ENCODE measurements around the gene LECT2.
A peak's percentile ranks its signal among the peaks of the same experiment; 100 is the strongest.

LECT2 gene

DNA sequence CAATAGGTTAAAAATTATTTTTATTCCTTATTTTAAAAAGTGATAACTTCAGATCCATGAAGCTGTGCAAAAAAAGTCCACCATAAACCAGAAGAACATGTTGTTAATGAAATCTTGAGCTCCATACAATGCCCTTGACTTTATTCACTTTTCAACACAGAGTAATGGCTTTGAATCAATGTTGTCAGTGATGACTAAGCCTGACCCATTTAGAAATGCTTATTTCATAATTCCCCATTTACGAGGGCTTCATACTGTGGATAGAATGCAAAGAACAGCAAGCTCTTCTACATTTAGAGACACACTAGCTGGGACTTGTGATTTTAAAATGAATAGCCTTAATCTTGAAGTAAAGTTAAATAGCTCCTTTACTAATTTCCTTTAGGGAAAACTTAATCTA lies 33.4 kb downstream of the LECT2 start:
- TF ChIP-seq, protein P1, sequence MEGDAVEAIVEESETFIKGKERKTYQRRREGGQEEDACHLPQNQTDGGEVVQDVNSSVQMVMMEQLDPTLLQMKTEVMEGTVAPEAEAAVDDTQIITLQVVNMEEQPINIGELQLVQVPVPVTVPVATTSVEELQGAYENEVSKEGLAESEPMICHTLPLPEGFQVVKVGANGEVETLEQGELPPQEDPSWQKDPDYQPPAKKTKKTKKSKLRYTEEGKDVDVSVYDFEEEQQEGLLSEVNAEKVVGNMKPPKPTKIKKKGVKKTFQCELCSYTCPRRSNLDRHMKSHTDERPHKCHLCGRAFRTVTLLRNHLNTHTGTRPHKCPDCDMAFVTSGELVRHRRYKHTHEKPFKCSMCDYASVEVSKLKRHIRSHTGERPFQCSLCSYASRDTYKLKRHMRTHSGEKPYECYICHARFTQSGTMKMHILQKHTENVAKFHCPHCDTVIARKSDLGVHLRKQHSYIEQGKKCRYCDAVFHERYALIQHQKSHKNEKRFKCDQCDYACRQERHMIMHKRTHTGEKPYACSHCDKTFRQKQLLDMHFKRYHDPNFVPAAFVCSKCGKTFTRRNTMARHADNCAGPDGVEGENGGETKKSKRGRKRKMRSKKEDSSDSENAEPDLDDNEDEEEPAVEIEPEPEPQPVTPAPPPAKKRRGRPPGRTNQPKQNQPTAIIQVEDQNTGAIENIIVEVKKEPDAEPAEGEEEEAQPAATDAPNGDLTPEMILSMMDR (conservative IDR thresholded peaks at IDR 0.05; ENCODE audit: low read length): no peak
- peak; percentile 37 for DNase-seq (ENCODE audit: low read depth)
- H3K4me3 ChIP-seq (ENCODE audit: low read length): no peak overlapping the region

DNA sequence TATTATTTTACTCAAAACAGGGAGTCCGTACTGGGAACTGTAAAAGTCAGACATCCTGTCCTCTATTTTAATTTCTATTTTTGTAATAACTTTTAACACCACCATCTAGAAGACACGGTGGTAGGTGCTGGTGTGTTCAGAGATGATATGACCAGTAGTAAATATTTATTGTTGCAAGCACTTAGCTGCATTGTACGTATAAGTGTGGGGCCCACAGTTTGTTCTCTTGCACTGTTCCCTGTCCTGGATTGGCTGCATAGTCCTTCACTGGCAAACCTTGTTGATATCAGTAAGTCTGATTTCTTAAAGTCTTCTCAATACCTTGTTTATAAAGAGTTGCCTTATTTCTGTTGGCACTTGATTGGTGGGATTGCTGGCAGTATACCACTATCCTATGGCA lies 34.6 kb downstream of the LECT2 start:
- no peak for DNase-seq (ENCODE audit: low read depth)
- TF ChIP-seq, protein P1 (conservative IDR thresholded peaks at IDR 0.05; ENCODE audit: low read length): no peak
- no peak overlapping the region for H3K4me3 ChIP-seq (ENCODE audit: low read length)

DNA sequence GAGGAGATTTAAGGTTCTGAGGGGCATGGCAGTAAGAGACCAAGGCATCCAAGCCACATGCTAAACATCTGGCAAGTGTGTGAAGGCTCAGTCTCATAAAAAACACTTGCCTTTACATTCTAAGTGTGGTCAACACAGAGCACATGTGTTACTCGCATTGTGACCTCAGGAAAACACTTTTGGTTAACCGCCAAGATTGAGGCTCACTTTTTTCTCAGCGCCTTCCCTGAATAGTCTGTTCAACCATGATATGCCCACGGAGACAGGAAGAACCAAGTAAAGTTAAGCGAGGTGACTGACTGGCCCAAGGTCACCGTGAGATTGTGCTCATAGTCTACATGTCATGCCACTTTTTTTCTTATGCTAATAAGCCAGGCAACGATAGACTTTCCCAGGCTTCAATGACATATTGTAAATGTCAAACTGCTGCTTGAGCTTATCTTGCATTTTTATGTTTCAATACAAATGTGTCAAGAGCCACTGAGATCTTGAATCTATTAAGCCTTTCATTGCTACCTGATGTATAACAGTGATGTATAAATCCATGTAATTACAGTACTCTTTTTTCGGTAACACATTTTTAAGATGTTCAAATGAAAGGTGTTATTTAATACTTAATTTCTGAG lies 38.0 kb downstream of the LECT2 start:
- no peak for DNase-seq (ENCODE audit: low read depth)
- H3K4me3 ChIP-seq (ENCODE audit: low read length): no peak overlapping the region
- TF ChIP-seq, protein P1 (conservative IDR thresholded peaks at IDR 0.05; ENCODE audit: low read length): no peak

DNA sequence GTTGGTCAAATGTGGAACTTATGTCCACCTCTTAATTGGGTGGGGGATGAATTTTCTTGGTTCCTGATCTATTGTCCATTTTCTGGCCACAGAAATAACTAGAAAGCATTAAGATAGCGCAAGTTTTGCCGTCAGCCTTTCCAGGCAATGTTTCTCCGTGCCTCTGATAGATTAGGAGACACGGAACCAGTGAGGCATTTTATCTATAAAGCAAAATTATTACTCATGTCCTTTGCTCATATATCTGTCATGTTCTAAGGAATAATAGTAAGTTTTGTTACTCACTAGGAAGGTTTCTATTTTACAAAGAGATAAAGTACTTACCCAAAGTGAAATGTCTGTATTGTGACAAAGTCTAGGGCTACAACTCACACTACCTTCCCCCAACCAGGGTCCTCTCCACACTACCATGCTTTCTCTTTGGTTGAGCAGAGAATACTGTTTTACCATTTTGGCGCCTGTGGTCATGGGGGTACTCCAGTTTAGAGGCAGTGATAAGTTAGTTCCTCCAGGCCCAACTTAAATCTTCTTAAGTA lies 39.2 kb downstream of the LECT2 start:
- H3K4me3 ChIP-seq (ENCODE audit: low read length): no peak overlapping the region

DNA sequence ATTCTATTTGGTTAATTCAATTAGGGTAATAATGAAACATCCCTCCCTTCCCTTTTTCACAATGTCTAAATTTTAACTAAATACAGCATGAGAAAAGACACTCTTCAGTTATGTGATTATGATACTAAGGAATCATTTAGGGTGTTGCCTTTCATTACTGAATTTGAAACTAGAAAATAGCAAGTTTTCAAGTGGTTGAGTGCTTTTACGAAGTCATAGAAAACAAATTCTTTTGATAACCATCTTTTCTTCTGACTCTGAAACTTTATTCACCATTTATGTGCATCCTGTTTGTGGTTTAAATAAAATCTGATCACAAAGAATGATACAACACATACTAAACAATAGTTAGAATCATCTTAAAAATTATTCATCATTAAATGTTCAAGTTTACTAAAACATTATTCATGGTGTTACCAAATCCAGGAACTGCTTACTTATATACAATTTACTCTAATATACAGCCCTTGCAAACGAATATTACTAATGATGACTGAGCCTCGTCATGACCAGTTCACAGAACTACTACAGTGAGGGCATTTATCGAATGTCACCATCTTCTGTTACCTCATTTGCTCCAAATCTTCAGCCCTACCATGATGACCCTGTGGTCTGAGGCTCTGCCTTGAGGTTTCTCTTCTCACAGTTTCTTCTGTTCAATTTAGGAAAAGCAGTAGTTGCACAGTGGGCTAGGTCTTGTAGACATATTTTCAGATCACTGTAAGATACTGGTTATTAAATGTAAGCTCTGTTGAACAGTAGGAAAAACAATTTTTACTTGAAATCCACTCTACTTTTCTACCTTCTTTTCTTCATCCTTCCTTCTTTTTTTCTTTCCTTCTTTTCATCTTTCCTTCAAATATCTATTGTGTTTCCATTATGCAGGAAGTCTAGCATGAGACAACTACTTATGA lies 40.8 kb downstream of the LECT2 start:
- no peak for DNase-seq (ENCODE audit: low read depth)
- no peak overlapping the region for H3K4me3 ChIP-seq (ENCODE audit: low read length)
- TF ChIP-seq, protein P1 (conservative IDR thresholded peaks at IDR 0.05; ENCODE audit: low read length): no peak

More for the DNA sequence above, 39.2 kb downstream of the LECT2 start:
- TF ChIP-seq, protein P1 (conservative IDR thresholded peaks at IDR 0.05; ENCODE audit: low read length): no peak
- DNase-seq (ENCODE audit: low read depth): no peak

DNA sequence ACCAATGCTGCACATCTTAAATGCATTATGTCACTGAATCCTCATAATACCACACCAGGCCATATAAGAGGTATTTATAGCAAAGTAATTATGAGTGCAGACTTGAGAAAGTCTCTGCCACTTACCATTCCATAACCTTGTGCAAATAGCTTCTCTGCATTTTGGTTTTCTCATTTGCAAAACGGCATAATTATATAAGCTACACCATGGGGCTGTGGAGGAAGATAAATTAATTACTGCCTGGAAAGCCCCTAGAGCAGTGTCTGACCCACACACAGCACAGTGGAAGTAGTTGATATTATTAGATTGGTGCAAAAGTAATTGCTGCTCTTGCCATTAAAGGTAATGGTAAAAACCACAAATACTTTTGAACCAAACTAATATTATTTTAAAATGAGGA lies 49.6 kb downstream of the LECT2 start:
- TF ChIP-seq, protein P1 (conservative IDR thresholded peaks at IDR 0.05; ENCODE audit: low read length): no peak
- DNase-seq (ENCODE audit: low read depth): no peak
- no peak overlapping the region for H3K4me3 ChIP-seq (ENCODE audit: low read length)
